GM19463 (cell line): ENCODE data around the gene RERE.

Experiments used
- ATAC-seq: cut with Tn5 transposase; IDR thresholded peaks from one replicate; pipeline ENCODE4 v1.9.1; 2021; ENCODE audit warnings: mild to moderate bottlenecking, moderate library complexity; ENCODE audit not compliant: unreplicated experiment

Gene RERE

DNA sequence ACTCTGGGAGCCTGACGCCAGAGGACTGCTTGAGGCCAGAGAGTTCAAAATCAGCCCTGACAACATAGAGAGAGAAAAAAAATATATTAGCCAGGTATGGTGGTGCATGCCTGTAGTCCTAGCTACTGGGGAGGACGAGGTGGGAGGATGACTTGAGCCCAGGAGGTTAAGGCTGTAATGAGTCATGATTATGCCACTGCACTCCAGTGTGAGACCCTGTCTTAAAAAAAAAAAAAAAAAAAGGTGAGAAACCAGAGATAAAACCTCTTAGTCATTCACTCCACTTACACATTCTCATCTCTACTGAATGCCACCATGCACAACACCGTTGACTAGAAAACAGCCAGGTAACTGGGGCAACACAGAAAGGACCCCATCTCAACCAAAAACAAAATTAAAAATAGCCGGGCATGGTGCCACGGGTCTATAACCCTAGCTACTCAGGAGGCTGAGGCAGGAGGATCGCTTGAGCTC lies 321.5 kb downstream of the RERE start:
- ATAC-seq: no peak

DNA sequence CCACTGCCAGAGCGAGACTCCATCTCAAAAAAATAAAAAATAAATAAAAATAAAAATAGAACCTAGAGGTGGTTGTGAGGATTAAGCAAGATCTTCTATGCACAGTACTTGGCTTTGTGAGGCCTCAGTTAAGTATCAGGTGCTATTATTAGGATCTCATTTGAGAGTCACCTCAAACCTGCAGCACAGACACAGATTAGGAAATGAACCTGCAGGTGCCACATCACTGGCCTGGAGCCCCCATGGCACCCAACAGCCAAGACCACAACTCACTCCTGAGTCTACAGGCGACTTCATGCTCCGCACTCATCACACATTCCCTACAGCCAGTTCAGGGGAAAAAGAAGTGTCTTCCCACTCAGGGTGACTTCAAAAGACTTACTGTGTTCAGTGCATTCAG lies 322.8 kb downstream of the RERE start:
- ATAC-seq: no peak

DNA sequence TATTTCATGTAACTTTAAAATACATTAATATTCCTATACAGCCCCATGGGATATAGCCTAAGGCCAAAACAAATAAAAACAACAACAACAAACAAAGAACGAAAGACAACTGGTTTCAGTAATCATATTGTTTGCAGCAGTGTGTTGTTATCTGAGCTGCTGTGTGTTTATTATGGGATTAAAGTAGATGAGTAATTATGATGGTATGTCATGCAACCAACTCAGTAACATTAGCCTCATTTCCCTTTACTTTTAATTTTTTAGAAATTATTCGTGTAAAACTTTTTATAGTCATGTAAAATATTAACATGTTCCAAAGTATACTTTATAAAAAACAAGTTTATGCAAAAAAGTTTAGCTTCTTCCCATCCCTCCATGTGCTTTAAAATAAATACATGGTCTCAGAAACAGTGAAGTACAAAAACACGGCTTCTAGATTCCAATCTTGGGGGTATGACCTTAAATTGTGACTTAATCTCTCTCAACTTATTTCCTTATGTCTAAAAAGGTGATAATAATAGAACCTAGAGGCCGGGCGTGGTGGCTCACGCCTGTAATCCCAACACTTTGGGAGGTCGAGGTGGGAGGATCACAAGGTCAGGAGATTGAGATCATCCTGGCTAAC lies 323.4 kb downstream of the RERE start:
- ATAC-seq: no peak

DNA sequence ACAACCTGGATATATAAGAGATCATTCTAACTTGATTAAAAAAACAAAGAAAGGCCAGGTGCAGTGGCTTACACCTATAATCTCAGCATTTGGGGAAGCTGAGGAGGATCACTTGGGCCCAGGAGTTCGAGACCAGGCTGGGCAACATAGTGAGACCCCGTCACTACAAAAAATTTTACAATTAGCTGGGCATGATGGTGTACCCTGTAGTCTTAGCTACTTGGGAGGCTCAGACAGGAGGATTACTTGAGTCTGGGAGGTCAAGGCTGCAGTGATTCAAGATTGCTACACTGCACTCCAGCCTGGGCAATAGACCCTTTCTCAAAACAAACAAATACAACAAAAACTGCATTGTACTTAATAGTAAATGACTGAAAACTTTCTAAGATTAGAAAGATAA lies 330.2 kb downstream of the RERE start:
- no peak for ATAC-seq

DNA sequence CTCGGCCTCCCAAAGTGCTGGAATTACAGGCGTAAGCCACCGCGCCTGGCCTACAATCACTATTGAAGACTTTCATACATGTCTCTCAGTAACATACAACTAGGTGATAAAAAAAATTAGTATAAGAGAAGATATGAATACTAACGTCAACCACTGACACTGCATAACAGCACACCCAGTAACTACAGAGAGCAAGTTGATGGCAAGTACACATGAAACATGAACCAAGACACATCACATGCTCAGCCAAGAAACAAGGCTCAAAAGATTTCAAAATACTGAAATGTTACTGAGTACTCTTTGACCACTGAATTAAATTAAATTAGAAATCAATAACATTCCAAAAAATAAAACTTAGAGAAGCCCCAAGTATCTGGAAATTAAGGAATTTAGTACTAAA lies 331.4 kb downstream of the RERE start:
- no peak for ATAC-seq

DNA sequence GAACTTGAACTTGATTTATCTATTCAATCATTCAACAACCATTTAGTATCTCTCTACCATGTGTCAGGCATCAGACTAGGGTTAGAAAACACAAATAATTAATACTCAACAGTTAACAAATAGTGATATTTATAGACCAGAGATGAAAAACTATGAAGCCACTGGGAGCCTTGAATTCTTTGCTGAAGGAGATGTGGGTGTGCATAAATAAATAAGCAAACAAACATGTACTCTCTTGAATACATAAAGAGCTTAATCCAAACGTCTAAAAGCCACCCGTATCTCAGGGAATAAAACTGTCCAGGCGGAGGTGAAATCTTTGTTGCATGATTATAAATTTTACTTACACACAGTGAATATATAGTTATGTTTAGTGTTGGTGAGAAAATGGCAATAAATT lies 333.9 kb downstream of the RERE start:
- ATAC-seq: no peak

DNA sequence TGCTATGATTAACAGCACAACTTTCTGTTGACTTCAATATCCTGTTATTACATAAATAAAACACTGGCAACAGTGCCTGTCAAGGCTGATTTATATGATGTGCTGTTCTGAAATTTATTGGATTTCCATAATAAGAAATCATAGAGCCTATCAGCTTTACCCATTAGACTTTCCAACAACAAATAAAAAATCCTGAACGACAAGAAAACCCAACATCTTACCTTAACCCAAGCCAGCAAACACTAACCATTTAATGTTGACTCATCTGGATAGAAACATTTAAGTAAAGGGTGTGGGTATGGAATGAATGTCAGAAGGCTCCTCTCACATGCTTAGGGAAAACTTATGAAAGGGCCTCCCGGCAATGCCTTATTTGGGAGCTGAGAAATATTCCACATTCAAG lies 334.5 kb downstream of the RERE start:
- ATAC-seq: no peak

DNA sequence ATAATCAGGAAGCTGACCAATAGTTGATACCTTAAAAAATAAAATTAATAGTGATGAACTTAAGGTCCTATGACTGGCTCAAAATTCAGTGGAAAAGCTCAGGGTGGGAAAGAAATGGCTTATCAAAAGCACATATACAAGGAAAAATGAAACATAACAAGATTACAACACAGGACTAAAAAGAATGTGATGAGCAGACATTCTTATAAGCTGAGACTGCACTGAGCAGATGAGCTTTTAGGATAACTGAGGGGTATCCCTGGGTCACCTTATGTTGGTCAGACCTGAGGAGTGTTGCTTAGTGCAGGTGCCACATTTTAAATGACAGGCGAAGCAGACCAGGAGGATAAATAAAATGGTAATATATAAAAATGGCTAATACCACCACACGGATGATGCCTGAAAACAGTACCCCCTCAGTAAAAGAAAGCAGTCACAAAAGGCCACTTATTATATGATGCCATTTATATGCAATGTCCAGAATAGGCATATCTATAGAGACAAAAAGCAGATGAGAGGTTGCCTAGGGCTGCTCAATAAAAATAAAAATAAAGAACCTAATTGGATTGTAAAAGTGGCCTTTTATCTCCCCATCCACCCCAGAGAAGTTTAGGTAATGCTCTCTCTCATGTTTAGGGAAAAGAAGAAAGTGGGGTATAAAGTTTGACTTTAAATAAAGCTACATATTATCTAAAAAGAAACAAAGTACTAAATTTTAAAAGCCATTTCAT lies 335.6 kb downstream of the RERE start:
- ATAC-seq: no peak

DNA sequence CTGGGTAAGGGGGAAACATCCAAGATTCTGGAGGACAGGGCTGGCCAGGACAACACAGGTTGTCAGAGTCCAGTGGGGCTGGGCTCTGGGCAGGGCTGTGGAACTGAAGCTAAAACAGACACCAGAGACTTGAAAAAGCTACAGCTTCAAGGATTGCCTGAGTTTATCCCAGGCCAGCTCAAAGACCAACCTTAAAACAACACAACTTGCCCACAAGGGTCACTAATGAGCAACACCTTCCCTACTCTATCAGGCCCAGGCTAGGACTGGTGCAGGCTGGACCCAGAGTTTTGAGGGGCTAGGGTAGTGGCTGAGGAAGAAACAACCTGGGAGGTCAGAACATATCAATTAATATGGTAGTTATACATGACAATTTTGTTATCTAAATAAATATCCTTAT lies 338.9 kb downstream of the RERE start:
- ATAC-seq: no peak

DNA sequence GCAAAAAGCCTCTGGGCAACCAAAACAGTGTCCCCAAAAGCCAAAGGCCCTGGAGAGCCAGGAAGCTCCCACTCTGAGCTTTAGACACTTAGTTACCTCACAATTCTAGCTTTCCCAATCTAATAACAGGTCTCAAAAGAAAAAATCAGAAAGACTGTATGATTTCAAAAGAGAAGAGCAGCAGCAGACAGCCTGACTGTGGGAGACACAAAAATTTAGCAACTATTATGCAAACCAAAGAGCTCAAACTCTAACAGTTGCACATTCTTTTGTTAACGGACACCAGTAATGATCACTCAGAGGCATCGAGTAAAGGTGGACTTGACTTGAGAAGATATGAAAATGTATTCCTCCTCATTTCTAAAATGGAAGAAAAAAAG lies 339.5 kb downstream of the RERE start:
- no peak for ATAC-seq

DNA sequence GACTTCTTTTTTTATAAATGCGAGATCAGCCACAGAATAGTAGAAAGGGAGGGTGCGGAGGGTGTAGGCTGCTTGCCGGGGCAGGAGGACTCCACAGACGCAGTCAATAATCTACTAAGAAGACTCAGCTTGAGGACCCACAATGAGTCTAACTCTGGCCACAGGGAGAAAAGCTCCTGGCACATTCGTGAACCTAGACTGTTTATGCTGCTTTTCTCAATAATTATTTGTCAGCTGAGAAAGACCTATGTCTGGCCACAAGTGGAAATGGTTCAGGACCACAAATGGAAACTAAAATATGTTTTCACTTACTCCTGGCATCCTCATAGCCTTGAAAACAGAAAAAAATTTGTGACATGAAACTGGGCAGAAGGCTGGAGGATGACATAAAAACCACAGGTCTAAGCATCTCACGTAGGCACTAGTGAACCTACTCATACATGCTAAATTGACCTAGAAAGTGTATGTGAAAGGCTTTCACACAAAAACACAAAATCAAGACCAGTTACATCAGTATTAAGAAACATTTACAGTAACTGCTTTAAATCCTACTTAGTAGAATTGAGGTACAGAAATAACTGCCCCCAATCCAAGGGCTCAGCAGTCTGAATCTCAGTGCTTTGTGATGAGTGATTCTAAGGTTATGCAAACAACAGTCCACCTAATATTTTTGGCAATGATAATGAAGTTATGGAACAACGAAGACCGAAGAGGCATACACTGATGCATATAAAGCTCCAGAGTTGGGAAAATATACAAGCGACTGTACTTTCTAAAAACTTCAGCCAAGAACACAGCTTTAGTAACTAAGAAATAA lies 340.1 kb downstream of the RERE start:
- peak; percentile 84 for ATAC-seq

DNA sequence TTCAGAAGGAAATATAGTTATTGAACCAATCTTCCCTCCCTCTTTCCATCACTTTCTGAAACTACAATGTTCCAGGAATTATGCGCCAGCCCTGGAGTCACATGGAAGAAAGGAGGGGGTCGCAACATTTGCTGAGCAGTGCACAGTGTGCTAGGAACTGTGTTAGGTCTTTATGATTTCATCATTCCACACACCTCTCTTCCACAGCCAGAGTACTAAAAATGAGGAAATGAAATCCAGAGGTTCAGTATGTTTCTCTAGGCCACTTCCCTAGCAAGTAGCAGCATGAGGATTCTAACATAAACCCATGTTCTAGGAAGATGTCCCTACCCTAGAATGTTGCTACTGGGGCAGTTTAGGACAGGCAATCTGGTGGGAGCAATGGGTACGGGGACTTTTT lies 341.4 kb downstream of the RERE start:
- no peak for ATAC-seq

DNA sequence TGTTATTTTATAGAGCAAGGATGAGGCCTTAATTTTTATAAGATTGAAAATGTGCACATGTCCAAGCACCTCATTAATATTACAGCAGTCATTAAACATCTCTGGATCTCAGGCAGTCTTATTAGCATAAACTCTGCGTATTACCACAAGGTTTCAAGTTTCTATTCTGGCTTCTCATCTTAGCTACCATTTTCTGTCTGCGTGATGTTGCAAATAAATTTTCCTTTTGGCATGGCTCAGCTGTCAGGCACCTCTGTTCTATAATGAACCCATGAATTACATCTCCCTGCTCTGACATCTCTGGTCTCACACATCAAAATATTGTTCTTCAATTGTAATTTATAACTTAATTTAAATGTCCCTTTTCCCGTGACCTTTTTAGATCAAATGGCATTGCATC lies 343.1 kb downstream of the RERE start:
- no peak for ATAC-seq

DNA sequence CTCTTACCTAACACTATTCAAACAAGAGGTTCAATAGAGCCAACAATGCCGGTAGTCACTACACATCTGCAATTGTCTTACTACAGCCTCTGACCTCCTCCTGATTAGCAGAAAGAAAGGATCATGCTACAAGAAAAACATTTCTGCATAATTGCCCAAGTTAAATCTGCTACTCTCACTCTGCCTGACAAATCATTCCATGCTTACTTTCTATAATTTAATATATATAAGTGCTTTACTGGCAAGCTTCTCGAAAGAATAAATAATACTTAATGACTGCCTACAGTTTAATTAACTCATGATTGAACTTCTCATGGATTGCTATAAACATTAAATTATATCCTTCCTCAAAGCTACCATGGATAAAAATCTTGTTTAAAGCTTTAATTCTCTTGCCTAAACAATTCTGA lies 343.5 kb downstream of the RERE start:
- no peak for ATAC-seq

DNA sequence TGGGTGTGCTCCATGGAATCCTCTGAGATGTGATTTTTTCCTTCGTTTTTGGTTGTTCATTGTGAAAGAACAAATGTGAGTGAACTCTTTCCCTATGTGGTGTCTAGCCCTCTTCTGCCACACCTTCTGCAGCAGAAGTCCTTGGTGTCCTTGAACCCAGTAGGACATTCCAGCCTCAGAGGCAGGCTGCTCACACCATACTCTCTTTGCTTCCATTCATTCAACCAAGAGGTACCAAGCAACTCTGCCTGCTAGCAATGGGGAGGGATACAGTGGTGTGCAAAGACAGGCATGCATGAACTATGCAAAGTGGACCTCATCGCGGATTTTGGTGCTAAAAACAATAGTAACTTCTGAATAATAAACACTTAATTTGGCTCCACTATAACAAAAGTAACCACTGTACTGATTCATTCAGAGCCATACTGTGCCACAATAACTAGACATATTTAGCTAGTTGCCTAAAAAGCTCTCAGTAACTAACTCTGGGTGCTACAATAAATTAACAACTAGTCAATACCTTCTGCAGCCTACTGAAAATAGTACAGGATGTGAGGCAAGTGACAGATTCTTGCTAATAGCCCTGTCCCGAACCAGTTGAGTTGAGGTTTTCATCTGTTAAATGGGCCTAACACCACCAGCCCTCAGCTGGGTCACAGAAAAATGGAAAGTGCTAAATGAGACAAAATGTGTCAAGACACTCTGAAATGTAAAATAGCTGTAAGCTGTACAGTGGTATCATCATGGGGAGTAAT lies 344.1 kb downstream of the RERE start:
- ATAC-seq: no peak

DNA sequence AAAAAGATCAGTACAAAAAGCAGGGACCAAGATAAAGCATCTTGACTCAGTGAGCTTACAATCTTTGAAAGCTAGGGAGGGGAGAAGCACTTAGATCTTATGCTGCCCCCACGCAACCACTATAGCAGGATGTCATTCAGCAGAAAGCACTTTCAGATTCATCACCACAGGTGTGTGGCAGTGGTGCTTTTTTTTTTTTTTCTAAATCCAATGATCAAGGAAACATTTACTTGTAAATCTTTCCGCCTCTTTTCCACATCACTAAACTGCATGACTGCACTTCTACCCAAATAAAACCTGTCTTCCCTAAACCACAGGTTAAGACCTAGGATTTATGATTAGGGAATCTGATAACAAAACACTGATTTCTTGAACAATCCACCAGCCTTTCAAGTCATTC lies 344.8 kb downstream of the RERE start:
- ATAC-seq: no peak

DNA sequence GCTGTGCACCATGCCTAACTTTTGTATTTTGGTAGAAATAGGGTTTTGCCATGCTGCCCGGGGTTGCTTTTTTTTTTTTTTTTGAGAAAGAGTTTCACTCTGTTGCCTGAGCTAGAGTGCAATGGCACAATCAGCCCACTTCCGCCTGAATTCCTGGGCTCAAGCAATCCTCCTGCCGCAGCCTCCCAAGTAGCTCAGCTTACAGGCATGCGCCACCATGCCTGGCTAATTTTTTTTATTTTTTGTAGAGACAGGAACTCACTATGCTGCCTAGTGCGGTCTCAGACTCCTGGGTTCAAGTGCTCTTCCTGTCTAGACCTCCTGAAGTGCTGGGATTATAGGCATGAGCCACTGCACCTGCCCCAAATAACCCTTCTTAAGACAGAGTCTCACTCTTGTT lies 346.0 kb downstream of the RERE start:
- no peak for ATAC-seq

DNA sequence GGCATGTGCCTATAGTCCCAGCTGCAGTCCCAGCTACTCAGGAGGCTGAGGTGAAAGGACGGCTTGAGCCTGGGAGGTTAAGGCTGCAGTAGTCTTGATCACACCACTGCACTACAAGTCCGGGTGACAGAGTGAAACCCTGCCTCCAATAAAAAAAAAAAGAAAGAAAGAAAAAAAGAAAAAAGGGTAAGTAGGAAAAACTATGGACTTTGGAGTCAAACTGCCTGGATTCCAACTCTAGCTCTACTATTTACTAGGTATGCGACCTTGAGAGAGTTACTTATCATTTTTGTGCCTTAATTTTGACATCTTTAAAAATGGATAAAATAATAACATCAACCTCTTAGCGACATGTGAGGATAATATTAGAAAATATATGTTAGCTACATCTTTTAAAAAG lies 348.7 kb downstream of the RERE start:
- ATAC-seq: no peak

DNA sequence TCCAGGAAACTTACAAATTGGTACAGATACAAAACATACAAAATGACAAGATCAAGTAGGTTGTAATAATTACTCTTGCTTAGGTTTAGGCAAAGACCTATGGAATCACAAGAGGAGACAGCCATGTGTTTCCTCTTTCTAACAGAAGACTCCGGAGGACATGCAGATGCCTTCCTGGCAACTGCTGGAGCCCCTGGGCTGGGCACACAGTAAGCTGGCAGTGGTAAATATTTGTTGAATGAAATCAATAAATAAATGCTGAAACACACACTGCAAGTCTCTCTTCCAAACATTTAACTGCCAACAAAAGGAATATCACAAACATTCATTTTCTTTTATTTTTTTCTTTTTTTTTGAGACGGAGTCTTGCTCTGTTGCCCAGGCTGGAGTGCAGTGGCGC lies 350.1 kb downstream of the RERE start:
- ATAC-seq: no peak

DNA sequence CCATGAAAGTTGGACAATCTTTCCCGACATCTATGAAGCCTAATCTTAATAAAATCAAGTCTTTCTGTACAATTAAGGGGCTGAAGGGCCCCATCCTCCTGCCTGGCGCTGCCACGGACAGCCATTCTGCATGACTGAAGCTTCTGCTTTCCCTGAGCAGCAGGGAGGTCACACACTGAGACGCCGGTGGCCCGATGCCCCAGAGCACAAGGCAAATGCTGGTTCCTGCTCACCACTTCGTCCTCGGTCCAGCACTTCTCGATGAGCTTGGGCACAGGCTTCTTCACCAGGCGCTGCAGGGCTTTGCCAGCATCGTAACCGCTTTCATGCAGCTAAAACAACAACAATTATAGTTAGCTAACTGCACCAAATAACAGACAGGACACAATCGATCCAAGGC lies 351.7 kb downstream of the RERE start:
- ATAC-seq: no peak

DNA sequence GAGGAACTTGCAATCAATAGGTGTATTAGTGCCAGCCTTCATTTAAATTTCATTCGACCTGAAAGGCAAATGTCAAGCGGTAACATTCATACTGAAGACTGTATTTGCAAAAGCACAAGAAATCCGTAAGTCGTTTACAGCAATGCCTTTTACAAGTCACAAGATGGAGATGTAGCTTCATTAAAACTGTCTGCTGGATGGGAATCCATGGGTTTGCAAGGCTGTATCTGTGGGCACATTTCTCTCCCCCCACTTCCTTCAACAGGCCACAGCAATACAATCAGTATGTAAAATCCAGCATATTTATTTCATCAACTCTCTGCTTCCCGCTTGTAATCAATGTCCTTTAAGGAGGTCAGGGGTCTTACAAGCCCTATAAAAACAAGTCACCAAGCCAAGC lies 352.4 kb downstream of the RERE start:
- ATAC-seq: no peak
